Measurements from ENCODE around the gene PDE7B.

Gene PDE7B

DNA sequence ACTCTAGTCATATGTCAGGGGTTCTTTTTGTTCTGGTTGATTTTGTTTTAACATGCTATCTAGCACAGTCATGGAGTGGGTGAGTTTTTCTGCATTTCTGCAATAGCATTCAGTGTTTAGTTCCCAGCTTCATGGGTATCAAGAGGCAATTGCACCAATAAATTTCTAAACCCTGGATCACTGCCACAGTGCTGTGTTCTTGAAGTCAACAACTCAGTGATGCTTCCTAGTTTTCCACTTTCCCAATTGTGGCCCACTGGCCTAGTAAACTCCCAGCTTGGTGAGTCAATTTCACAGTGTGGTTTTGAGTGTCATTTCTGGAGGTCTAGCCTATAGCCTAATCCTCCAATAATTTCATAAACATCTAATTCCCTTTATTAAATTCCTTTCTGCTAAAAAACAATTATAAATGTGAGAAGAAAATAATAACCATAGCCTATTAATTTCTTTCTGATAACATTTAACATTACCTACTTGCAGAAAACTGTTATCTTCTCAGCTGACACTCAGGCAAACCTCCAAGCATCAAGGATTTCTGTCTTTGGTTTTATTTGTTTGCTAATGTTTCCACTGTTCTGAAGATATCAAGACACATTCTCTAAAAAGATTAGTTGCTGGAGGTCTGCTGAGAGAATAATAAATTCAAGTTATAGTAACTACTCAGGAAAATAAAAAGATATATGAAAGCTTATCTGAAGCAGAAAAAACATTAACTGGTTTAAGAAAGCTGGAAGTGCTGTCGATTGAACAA, 89.9 kb downstream of the PDE7B start:
- DNase-seq = no peak

DNA sequence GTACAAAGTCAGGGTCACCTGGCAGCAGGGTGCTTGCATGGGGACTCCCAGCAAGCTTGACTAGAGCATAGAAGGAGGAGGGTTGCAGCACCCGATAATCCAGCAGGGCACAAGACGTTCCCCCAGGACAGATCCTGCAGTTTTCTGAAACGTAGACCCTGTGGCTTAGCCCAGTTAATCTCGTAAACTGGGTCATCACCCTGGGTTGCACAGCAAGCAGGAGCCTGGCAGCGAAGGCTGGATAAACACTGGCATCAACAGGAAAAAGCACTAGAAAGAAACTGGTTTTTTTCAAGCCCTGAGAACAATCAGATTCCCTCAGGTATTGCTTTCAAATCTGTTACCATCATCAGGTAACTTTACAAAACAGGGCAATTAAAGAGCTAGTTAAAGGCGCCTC, 92.6 kb downstream of the PDE7B start:
- no peak overlapping the region for H3K4me3 Mint-ChIP-seq
- H3K27ac Mint-ChIP-seq = no peak overlapping the region
- H3K36me3 Mint-ChIP-seq = peaks cover 0 to 5% of the 10 kb centered on the region in 2 donors
- no peak for ATAC-seq (replicated peaks)
- no peaks in the 10 kb centered on the region for H3K27me3 Mint-ChIP-seq
- H3K4me1 Mint-ChIP-seq = no peaks in the 10 kb centered on the region
- no peaks in the 10 kb centered on the region for H3K9me3 Mint-ChIP-seq
- no peak for DNase-seq

More for the DNA sequence above, 89.9 kb downstream of the PDE7B start:
- ATAC-seq (replicated peaks) = no peak
- H3K4me3 Mint-ChIP-seq = no peak overlapping the region
- H3K4me1 Mint-ChIP-seq = peaks cover 0 to 2% of the 10 kb centered on the region in 2 donors
- H3K27ac Mint-ChIP-seq = no peak overlapping the region
- H3K27me3 Mint-ChIP-seq = no peaks in the 10 kb centered on the region
- peaks cover 0 to 5% of the 10 kb centered on the region in 2 donors for H3K36me3 Mint-ChIP-seq
- H3K9me3 Mint-ChIP-seq = no peaks in the 10 kb centered on the region

DNA sequence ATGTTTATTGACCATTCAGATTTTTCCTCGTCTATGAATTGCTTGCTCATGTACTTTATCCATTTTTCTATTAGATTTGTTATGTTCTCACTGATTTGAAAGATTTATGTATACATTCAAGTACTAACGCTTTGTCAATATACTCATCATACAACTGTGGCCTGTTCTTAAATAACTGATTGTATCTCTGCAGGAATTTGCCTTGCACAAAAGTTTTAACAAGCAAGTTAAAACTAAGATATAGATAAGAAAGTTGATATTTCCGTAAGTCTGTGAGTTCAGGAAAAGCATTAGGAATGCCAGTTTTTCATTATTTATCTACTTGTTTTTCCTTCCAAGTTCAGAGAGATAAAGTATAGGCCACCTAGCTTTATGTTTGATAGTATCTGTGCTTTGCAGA, 95.2 kb downstream of the PDE7B start:
- Mint-ChIP-seq H3K36me3 (peaks cover 4 to 10% of the 10 kb centered on the region in 2 donors), H3K4me3 (no peak overlapping the region), H3K9me3 (no peaks in the 10 kb centered on the region), H3K4me1 (peaks cover 0 to 8% of the 10 kb centered on the region in 2 donors), H3K27me3 (no peaks in the 10 kb centered on the region), H3K27ac (no peak overlapping the region)
- ATAC-seq (replicated peaks) (no peak), DNase-seq (no peak)

DNA sequence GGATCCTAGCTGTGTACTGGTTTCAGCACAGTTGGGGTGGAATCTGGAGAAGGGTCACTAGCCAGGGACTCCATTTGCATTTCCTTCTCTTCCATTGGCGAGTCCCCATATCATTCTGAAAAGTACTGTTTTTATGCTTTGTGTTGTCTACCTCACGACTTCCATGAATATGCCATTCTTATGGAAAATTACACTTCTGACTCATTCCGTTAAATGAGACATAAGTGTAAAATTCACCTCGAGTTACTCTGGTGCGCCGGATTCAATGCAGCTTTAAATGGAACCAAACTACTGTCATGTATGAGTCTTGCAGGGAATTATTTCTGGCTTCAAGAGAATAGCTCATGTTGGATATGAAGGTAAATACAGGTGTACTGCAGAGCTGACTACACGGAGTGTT, 99.2 kb downstream of the PDE7B start:
- ATAC-seq (replicated peaks) (no peak), DNase-seq (no peak)
- H3K36me3 Mint-ChIP-seq = peaks cover 4 to 5% of the 10 kb centered on the region in 2 donors
- H3K9me3 Mint-ChIP-seq = no peaks in the 10 kb centered on the region
- H3K4me1 Mint-ChIP-seq = peaks cover 0 to 8% of the 10 kb centered on the region in 2 donors
- H3K27ac Mint-ChIP-seq = no peak overlapping the region
- no peak overlapping the region for H3K4me3 Mint-ChIP-seq
- H3K27me3 Mint-ChIP-seq = no peaks in the 10 kb centered on the region

DNA sequence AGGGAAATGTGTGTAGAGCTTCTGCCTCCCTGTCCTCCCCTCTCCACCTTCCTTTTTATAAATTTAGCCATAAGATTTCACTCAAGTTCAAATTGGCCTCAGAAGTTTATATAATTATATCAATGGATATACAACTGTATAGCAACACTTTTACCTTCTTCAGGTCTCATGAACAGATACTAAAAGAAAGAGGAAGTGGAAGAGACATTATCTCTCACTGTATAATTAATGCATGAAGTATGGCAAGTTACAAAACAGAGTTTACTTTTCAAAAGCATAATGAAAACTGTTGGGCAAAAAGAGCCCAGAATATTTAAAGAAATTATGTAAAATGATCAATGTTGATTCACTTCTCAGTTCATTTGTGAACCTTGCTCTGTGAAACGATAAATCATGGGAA, 99.7 kb downstream of the PDE7B start:
- H3K4me1 Mint-ChIP-seq = peaks cover 0 to 8% of the 10 kb centered on the region in 2 donors
- no peaks in the 10 kb centered on the region for H3K27me3 Mint-ChIP-seq
- DNase-seq (no peak), ATAC-seq (replicated peaks) (peak; percentile 52 to 61)
- no peak overlapping the region for H3K27ac Mint-ChIP-seq
- H3K36me3 Mint-ChIP-seq = peaks cover 4 to 5% of the 10 kb centered on the region in 2 donors
- H3K9me3 Mint-ChIP-seq = no peaks in the 10 kb centered on the region
- no peak overlapping the region for H3K4me3 Mint-ChIP-seq

DNA sequence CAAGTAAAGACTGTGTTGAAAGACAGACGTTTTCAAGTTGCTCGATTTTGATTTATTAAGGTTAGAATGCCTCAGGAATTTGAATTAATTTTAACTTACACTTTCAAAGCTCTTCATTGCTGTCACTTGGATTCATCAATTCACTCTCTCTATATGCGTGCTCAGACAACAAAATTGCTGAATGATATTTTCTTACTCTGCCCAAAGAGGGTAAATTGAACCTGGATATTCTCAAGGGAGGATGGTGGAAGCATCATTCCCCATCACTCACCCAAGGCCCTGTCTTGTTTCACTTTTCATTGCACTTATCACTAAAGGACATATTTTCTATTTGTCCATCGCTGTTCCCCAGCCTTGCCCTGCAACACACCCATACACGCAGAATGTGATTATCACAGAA, 102.3 kb downstream of the PDE7B start:
- Mint-ChIP-seq H3K27ac (no peak overlapping the region), H3K27me3 (no peaks in the 10 kb centered on the region), H3K9me3 (no peaks in the 10 kb centered on the region), H3K36me3 (peaks cover 4 to 5% of the 10 kb centered on the region in 2 donors), H3K4me1 (peaks cover 0 to 8% of the 10 kb centered on the region in 2 donors), H3K4me3 (no peak overlapping the region)
- ATAC-seq (replicated peaks) (no peak), DNase-seq (no peak)

DNA sequence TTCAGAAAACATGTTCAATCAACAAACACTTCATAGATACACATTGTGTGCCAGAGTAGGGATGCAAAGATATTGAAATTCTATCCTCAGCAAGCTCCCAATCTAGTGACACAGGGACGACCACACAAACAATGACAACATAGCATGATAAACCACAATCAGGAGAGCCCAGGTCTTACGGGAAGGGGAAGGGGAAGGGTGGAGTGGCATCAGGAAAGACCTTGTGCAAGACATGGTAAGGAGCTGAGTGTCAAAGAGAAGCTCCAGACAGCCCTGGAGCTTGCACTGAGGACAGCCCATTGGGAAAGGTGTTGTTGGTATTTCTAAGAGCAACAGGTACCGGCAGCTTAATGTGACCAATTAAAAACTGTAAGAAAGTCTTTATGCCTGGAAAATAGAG, 103.6 kb downstream of the PDE7B start:
- ATAC-seq (replicated peaks) (no peak), DNase-seq (no peak)
- H3K27ac Mint-ChIP-seq = no peak overlapping the region
- peaks cover 0 to 8% of the 10 kb centered on the region in 2 donors for H3K4me1 Mint-ChIP-seq
- no peaks in the 10 kb centered on the region for H3K9me3 Mint-ChIP-seq
- peaks cover 4 to 5% of the 10 kb centered on the region in 2 donors for H3K36me3 Mint-ChIP-seq
- H3K4me3 Mint-ChIP-seq = no peak overlapping the region
- no peaks in the 10 kb centered on the region for H3K27me3 Mint-ChIP-seq

DNA sequence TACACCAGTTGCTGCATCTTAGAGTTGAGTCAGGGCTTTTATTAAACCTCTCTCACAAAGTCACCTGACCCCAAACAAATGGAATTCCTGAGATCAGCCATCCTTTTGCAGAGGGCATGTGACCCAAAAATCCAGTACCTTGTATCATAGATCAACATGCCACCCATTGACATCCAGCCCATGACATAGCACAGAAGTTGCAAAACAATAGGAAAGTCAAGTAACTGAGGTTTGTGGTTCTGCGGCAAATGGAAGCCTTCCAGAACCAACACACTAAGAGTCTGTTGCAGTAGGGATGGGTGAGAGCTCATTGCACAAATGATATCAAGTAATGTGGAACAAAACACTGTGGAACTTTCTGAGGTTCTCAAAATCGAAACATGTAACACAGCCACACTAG, 111.2 kb downstream of the PDE7B start:
- H3K4me3 Mint-ChIP-seq = no peak overlapping the region
- peaks cover 15 to 18% of the 10 kb centered on the region in 2 donors for H3K36me3 Mint-ChIP-seq
- peaks cover 6 to 7% of the 10 kb centered on the region in 2 donors for H3K9me3 Mint-ChIP-seq
- no peak for ATAC-seq (replicated peaks)
- H3K27me3 Mint-ChIP-seq = peaks cover 0 to 3% of the 10 kb centered on the region in 2 donors
- DNase-seq = no peak
- no peaks in the 10 kb centered on the region for H3K4me1 Mint-ChIP-seq
- H3K27ac Mint-ChIP-seq = no peak overlapping the region

DNA sequence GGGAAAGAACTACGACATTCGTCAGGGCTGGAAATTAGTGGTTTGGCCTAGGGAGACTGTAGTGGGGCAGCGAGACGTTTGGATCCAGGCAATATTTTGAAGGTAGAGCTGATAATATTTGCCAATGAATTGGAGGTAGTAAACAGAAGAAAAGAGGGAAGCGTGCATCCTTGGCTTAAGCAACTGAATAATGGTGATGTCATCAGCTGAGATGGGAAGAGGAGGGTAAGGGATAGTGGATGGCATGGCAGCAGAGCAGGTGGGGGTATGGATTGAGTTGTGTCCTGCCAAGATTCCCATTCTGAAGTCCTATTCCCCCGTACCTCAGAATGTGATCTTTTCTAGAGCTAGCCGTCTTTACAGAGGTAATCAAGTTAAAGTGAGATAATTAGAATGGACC, 119.2 kb downstream of the PDE7B start:
- Mint-ChIP-seq H3K27me3 (no peaks in the 10 kb centered on the region), H3K9me3 (peaks cover 0 to 4% of the 10 kb centered on the region in 2 donors), H3K4me1 (no peaks in the 10 kb centered on the region), H3K4me3 (no peak overlapping the region), H3K36me3 (peaks cover 5 to 6% of the 10 kb centered on the region in 2 donors), H3K27ac (no peak overlapping the region)
- DNase-seq (no peak), ATAC-seq (replicated peaks) (no peak)

DNA sequence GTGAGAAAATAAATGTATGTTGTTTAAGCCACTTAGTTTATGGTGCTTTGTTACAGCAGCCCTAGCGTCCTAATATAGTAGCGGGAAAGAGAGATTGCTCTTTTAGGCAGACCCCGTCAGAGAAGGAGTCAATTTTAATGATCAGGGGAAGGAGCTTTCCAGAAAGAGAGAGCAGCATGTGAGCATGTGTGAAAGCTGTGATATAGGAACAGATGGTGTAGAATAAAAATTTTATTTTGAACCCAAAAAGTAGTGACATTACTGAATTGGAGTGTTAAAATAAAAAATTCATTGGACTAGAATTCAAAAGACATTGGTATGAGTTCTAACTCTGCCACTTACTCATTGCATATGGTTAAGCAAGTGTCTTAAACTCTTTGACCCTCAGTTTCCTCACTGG, 119.8 kb downstream of the PDE7B start:
- Mint-ChIP-seq H3K9me3 (peaks cover 0 to 4% of the 10 kb centered on the region in 2 donors), H3K4me1 (peaks cover 0 to 4% of the 10 kb centered on the region in 2 donors), H3K27me3 (no peaks in the 10 kb centered on the region), H3K27ac (no peak overlapping the region), H3K4me3 (no peak overlapping the region), H3K36me3 (peaks cover 5 to 6% of the 10 kb centered on the region in 2 donors)
- DNase-seq = no peak
- no peak for ATAC-seq (replicated peaks)

DNA sequence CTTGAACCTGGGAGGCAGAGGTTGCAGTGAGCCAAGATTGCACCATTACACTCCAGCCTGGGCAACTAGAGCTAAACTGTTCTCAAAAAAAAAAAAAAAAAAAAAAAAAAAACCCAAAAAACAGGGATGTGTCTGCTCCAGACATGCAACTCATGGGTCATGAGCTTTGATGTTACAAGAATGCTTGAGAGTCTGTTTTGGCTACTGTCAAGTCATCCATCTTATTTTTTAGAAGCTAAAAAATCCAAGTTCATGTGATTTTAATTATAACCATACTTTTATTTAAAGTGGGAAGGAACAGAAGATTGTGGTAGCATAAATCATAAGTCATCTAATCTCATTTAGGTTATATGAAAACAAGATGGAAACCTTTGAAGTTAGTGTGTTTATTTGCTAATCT, 120.6 kb downstream of the PDE7B start:
- Mint-ChIP-seq H3K27me3 (no peaks in the 10 kb centered on the region), H3K9me3 (peaks cover 0 to 4% of the 10 kb centered on the region in 2 donors), H3K36me3 (peaks cover 5 to 6% of the 10 kb centered on the region in 2 donors), H3K27ac (no peak overlapping the region), H3K4me1 (peaks cover 0 to 12% of the 10 kb centered on the region in 2 donors), H3K4me3 (no peak overlapping the region)
- DNase-seq (no peak), ATAC-seq (replicated peaks) (no peak)

DNA sequence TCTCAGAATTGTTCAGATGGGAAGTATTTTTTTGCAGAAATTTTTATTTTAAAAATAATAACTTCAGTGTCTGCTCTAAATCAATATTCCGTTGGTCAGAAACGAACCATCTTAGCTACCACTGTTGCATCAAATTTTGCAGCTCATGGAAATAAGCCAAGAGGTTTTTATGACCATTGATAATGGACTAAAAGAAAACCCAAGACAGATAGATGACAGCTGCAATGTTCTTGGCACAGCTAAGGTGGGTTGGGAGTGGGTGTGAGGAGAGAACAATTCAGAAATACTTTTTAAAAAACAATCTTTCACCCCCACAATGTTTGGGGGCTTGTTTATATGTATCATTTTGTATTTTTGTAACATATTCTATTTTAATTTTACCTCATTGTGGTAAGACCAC, 121.1 kb downstream of the PDE7B start:
- H3K27ac Mint-ChIP-seq = no peak overlapping the region
- no peaks in the 10 kb centered on the region for H3K27me3 Mint-ChIP-seq
- DNase-seq = no peak
- ATAC-seq (replicated peaks) = no peak
- peaks cover 5 to 6% of the 10 kb centered on the region in 2 donors for H3K36me3 Mint-ChIP-seq
- peaks cover 0 to 12% of the 10 kb centered on the region in 2 donors for H3K4me1 Mint-ChIP-seq
- peaks cover 0 to 4% of the 10 kb centered on the region in 2 donors for H3K9me3 Mint-ChIP-seq
- H3K4me3 Mint-ChIP-seq = no peak overlapping the region

DNA sequence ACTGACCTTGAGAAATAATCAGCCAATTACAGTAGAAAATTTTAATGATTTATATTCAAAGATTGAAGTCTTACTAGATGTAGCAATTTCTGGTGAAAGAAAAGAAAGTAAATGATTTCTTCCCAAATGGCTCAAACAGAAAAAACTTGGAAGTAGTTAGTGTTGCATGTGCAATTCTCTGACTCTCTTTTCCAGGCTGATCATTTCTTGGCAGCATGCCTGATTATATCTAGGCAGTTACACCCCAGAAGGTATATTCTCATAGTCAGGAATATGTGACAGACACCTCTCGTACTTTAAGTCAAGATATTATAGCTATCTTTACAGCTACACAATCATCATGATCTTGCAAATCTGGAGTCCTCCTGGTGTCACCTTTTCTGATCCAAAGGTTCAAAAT, 122.9 kb downstream of the PDE7B start:
- peaks cover 0 to 4% of the 10 kb centered on the region in 2 donors for H3K9me3 Mint-ChIP-seq
- H3K4me1 Mint-ChIP-seq = peaks cover 0 to 12% of the 10 kb centered on the region in 2 donors
- peaks cover 7 to 8% of the 10 kb centered on the region in 2 donors for H3K36me3 Mint-ChIP-seq
- no peak overlapping the region for H3K4me3 Mint-ChIP-seq
- DNase-seq (no peak), ATAC-seq (replicated peaks) (no peak)
- no peaks in the 10 kb centered on the region for H3K27me3 Mint-ChIP-seq
- H3K27ac Mint-ChIP-seq = no peak overlapping the region

DNA sequence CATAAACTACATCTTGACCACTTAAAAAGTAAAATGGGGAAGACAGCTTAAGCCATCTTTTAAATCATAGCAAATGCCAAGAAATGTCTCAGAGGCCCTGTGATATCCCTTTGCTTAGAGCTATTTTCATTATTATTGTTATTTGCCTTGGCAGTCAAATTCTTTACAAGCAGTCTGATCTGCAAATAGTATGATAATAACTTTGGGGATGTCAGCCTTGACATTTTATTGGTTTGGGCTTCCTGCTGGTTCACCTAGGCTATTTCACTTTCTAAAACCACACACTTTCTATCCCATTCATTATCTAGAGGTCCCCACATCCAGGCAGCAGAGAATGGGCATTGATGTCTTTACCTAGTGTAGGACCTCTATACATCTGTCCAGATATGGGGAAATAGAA, 125.1 kb downstream of the PDE7B start:
- Mint-ChIP-seq H3K4me1 (peaks cover 0 to 12% of the 10 kb centered on the region in 2 donors), H3K9me3 (peaks cover 0 to 2% of the 10 kb centered on the region in 2 donors), H3K27ac (no peak overlapping the region), H3K36me3 (peaks cover 7 to 9% of the 10 kb centered on the region in 2 donors), H3K4me3 (no peak overlapping the region), H3K27me3 (no peaks in the 10 kb centered on the region)
- no peak for ATAC-seq (replicated peaks)
- DNase-seq = no peak

DNA sequence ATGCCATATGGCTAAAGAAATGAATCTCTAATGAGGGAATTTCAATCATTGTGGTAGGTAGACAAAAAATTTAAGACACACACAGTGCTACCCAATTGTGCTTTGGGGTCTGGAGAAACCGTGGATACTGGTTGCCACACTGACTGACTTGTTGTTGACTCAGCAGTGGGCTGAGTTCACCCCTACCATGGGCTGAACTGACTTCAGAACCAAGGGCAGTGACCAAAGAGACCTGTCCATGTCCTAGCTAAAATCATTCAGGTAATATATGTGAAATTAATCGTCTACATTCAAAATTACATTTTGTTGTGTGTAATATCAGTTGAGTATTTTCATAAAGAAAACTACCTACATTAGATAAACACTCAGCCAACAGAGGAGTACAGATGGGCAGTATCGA, 131.6 kb downstream of the PDE7B start:
- ATAC-seq (replicated peaks) (no peak), DNase-seq (no peak)
- H3K4me1 Mint-ChIP-seq = peaks cover 0 to 8% of the 10 kb centered on the region in 2 donors
- no peak overlapping the region for H3K4me3 Mint-ChIP-seq
- no peak overlapping the region for H3K27ac Mint-ChIP-seq
- peaks cover 0 to 2% of the 10 kb centered on the region in 2 donors for H3K9me3 Mint-ChIP-seq
- H3K36me3 Mint-ChIP-seq = peaks cover 4 to 6% of the 10 kb centered on the region in 2 donors
- H3K27me3 Mint-ChIP-seq = no peaks in the 10 kb centered on the region

All from stimulated activated naive B cell treated with anti-CD40 and anti-IgM and Interleukin-4, amounts not matched to agents 10 μg/mL and 1 μg/mL and 100 μg/mL, for 72 hours (primary cell).